NCI-H2196 (cell line): ENCODE results near the gene PHC2.

Source experiments
- DNase-seq: peaks from one replicate; lab custom pipeline; 2025; ENCODE audit not compliant: unreplicated experiment; lab: John Stamatoyannopoulos, UW

PHC2 gene

GRCh38 chr1:33426916-33427315, 4.0 kb downstream of the PHC2 start:
- DNase-seq, result no peak

- no peak for DNase-seq
Measured at GRCh38 chr1:33425900-33426299, 5.0 kb downstream of the PHC2 start.

DNA sequence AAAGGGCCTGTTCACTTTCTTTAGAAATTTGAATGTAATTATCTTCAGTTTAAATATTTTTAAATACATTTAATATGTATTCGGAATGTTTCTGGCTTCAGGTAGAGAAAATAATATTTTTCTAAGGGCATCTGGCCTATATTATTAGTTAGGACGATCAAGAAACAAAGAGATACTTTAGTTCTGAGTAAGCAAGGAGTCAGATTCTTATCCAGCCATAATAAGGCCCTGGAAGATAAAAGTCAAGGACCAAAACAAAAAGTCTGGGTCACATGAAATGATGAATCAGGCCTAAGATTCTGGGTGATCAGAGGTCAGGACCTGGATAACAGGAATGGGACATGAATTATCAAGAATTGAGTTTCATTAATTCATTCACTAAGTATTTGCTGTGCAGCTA, 6.3 kb downstream of the PHC2 start:
- no peak for DNase-seq

DNA sequence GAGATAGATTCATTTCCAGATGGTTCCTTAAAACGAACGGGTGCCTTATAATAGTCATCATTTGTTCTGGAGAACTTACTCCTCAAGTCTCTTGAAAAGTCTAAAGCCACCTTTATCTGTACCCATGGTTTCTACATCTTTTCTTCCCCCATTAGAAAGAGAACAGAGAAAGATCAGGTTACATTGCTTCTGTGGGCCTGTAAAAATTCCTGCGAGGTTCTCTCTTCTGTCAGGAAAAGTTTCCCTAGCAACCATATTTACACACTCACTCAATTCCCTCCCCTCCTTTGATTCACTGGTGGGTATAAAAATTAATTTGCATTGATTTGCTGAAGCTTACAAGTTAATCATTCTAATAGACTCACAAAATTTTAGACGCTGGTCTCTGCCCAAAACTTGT, 6.7 kb downstream of the PHC2 start:
- DNase-seq, result no peak

GRCh38 chr1:33420870-33421775, 9.8 kb downstream of the PHC2 start:
- DNase-seq, result no peak

DNA sequence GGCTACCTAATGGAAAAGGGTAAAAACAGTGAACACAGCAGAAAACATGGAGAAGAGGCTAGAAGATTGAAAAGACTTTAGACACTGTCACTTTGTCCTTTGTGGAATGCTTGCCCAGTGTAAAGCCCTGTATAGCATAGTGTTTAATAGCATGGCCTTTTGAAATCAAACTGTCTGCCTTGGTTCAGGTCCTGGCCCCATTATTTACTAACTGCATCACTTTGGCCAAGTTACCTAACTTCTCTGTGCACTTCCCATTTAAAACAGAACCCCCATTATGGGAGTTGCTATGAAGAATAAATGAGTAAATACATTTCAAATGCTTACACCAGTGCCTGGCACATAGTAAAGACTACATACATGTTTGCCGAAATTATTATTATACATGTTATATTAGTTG, 12.1 kb downstream of the PHC2 start:
- no peak for DNase-seq

GRCh38 chr1:33414879-33415278, 16.0 kb downstream of the PHC2 start:
- DNase-seq, result no peak

GRCh38 chr1:33410091-33410701, 20.7 kb downstream of the PHC2 start:
- no peak for DNase-seq

DNA sequence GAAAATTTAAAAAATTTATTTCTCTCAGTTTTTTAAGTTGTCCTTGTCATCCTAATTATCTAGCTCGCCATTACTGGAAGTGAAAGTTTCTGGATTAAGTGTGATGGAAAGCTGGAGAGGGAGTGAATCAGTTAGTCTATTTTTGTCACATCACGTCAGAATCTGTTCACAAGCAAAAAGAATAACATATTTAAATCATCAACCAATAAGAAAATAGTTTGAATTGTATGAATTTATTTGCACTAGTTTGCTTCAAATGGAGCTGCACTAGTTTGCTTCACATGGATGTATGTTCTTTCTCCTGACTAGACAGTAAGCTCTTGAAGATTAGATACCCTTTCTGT, 22.8 kb downstream of the PHC2 start:
- DNase-seq, result no peak

GRCh38 chr1:33407352-33408092, 23.4 kb downstream of the PHC2 start:
- no peak for DNase-seq

- no peak for DNase-seq
Measured at GRCh38 chr1:33402206-33402605, 28.7 kb downstream of the PHC2 start.

DNA sequence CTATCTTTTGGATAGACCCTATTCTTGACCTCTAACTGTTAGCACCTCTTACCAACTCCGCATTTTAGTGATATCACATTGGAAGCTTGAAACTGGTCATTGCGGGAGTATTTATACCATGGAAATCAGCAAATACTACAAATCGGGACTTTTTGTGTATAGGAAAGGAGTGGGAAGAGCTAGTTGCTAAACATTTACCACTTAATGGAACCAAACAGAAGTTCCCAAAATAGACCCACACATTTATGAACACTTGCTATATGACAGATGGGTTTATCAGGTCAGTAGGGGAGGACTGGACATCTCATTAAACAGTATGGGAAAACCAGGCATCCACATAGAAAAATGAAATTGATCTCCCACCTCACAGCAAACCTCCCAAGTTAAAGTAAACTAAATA, 29.4 kb downstream of the PHC2 start:
- DNase-seq, result no peak

DNA sequence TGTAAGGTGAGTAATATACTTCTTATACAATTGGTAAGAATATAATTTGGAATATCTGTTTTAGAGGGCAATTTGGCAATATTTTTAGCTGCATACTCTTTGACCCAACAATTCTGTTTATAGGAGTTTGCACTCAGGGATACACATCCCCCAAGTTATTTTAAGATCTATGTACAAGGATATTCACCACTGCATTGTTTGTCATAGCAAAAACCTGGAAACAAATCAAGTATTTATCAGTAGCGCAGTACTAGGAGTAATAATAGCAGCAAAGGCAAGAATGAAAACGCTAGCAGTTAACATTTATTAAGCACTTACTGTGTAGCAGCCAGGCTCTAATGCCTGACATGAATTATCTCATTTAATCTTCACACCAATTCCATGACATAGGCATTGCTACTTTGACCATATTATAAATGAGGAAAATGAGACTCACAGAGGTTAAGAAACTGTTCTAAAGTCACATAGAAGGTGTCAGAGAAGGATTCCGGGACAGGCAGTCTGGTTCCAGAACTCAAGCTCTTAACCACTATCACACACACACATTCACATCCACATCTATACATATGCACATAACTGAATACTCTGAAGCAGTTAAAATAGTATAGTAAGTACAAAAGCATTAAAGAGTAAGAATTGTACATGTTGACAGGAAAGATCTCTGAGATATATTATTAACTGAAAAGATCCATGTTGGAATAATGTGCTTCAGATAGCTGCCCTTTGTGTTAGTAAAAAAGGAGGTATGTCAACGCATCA, 30.6 kb downstream of the PHC2 start:
- no peak for DNase-seq

- DNase-seq, result no peak
Measured at GRCh38 chr1:33399375-33399774, 31.5 kb downstream of the PHC2 start.

- no peak for DNase-seq
Measured at GRCh38 chr1:33397994-33398393, 32.9 kb downstream of the PHC2 start.

- DNase-seq, result no peak
Measured at GRCh38 chr1:33397125-33397506, 33.8 kb downstream of the PHC2 start.

- no peak for DNase-seq
Measured at GRCh38 chr1:33396188-33397124, 34.4 kb downstream of the PHC2 start.

DNA sequence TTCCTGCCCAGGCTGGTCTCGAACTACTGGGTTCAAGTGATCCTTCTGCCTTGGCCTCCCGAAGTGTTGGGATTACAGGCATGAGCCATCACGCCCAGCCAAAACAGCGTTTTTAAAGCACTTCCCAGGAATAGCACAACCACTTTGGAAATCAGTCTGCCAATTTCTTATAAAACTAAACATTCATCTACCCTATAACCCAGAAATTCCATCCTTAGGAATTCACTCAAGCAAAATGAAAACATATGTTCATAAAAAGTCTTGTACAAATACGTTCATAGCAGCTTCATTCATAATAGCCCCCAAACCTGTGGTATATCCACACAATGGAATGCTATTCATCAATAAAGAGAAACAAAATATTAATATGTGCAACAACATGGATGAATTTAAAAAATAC, 36.1 kb downstream of the PHC2 start:
- DNase-seq, result no peak

- DNase-seq, result no peak
Measured at GRCh38 chr1:33393991-33394390, 36.9 kb downstream of the PHC2 start.

- DNase-seq, result no peak
Measured at GRCh38 chr1:33393524-33393923, 37.4 kb downstream of the PHC2 start.
